Stimulated activated CD8-positive, alpha-beta memory T cell treated with anti-CD3 and anti-CD28 coated beads, Interleukin-7, amount 100 ng/mL, for 1 hour (primary cell): Measurements from ENCODE around the gene GLI3.

Source experiments
- DNase-seq, 2 donors: peaks; one replicate each; pipeline ENCODE4 v3.0.0-alpha.2; 2020; ENCODE audit warnings: low read depth in 2 of 2

GLI3 gene

DNA sequence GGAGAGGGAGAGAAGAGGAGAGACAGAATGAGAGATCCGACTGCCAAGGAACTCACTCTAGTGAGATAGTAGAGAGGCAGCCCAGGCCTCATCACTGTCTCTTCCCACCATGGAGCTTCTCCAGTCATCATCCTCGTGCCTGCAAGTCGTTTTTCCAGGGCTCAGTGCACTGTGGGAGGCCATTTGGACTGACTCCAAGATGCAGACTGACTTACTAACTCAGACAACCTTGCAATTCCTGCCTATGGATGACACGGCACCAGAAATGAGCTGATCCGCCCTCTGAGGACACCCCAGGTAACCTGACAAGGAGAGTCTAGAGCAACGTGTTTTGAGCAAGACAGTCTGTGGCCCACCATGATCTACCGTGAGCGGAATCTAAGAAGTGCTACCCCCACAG, 154.9 kb downstream of the GLI3 start:
- DNase-seq = no peak

DNA sequence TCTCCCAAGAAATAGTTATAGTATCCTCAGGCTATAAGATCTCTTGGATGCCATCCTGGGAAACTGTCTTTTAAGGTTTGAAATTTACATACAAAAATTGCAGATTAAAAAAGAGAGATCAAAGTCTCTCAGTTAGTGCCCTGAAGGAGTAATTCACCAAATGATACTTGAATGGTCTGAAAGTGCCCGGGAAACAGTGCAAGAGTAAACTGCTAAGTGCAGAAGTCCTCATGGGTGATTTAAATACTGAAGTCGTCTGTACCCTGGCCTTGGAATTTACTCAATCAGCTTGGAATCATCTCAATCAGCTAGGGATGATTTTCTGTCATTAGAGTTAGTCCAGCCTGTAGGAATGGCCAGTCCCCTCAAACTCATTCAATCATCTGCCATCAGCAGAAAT, 155.3 kb downstream of the GLI3 start:
- DNase-seq = no peak

DNA sequence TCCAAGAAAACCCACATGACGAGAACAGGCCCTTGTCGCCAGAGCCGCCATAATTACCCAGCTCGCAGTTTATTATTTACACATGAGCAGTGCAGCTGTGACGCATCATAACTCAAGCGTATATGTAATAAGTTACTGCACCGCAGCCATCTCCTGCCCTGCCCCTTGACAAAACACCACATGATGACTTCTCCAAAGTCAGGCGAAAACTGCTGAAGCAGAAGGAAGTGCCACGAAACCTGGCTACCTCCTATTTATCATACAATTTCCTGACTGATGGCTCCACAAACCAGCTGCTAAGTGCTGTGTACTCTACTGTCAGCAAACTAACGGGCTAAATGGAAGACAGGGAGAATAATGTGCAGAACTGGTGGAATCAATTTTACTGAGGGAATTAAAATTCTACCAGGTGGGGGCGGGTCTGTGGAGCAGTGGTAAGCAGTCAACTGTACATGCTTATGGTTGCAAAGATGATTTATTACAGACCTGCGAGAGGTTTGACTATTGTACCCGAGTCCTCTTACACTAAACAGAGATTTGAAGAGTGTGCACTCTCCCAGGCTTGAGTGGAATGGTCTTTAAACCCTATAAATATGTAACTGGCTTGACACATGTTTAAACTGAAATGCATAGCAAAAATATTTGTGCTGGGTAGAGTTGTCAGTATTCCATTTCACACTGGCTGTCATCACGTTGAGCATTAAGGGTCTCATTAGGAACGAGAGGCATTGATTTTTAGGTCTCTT, 156.0 kb downstream of the GLI3 start:
- DNase-seq = no peak

GRCh38 chr7:42077271-42078135, 159.5 kb downstream of the GLI3 start:
- DNase-seq = no peak

- DNase-seq = no peak
These were observed 160.1 kb downstream of the GLI3 start for GRCh38 chr7:42076870-42077269.

- DNase-seq = no peak
These were observed 161.6 kb downstream of the GLI3 start for GRCh38 chr7:42075418-42075817.

DNA sequence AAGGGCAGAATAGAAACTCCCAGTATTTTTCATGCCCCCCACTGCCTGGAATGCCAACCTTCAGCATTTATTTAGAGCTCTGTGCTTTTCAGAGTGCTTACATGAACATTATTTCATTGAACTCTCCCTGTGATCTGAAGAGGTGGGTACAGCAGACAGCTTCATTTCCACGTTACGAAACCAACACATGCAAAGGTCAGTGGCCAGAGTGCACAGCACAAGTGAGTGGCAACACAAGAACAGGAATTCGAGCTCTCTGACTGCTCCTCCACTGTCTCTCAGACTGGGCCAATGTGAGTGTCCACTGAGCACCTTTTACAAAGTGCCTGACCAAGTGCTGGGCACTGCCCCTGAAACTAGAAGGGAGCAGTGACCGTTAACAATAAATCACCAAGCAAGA, 162.9 kb downstream of the GLI3 start:
- DNase-seq = no peak

DNA sequence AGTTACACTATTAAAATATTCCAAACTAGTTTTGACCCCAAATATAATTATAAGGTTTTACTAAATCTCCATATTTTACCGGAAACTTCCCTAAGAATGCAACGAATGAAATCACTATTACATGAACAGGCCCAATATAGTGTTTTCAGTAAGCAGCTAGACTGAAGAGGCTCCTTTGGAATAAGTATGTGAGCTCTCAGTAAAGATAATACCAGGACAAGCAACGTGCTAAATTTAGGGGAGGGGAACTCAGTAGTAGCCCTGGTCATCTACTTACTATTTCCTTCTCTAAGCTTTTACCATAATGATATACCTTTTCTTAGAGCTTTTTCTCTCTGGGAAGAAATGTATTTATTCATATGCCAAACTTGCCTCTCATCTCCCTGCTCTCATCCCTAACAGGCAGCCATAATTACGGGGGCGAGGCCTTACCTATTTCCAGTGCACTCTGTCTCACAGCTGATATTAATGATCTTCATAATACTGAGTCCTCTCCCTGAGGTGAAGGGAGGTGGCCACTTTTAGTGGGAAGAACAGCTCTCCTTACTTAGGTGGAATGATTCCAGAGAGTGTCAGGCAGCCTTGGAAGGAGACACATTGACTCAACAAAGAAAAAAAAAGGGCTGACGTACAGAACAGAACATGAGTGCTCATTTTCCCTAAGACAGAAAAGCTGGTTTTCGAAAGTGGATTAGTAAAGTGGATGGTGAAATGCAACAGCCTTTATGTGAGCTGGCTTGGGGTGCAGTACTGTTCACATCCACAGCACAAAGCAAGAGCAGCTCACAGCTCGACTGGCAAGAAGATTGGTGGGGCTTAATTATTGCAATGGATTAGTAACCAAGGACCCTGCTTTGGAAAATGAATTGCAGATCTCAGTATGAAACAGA, 165.4 kb downstream of the GLI3 start:
- DNase-seq = no peak

DNA sequence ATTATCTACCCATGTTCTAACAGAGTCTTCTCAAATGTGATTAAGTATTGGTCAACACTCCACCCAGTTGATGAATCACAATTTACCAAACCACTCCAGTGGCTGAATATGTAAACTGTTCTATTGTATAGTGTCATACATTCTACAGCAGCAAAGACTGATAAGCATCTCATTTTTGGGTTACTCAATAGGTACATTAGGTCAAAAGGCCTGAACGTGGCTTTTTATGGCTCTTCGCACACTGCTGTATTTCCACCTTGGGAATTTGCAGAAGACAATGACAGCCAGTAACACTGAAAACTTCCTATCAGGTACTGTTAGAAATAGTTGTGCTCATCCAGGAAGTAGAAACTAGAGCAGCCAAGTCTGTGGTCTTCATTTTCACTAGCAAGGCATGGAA, 166.9 kb downstream of the GLI3 start:
- DNase-seq = no peak

GRCh38 chr7:42069590-42069989, 167.4 kb downstream of the GLI3 start:
- DNase-seq = no peak

DNA sequence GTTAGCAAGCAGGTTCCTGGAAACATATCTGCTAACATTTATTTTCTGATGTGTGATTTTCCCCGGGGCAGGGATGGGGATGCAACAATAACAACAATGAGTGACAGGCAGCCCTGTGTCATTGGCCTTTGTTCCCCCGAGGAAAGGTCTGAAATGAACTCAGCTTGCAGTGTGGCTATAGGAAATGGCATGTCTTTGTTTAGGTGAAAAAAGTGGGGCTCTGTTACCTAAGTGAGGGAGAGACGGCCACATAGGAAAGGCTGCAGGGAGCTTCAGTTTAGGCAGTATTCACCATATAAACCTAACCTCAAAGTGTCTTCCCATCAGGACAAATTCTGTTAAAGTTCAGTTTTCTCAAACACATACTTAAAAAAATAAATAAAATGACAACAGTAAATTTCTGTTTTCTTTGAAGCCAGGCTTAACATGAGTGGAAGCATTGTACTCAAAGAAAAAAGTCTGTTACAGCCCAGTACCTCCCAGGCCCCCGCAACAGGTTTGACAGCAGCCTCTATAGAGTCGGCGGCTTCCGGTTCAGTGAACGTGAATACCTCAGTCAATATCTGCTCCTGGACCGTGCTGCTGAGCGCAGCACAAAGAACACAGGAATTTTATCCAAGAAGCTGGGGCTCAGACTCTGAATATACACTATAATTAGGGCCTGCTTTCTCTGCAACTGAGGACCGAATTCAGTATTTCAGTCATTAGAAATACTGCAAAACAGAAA, 168.3 kb downstream of the GLI3 start:
- no peak for DNase-seq

- DNase-seq = no peak
These were observed 171.1 kb downstream of the GLI3 start for GRCh38 chr7:42065942-42066341.

DNA sequence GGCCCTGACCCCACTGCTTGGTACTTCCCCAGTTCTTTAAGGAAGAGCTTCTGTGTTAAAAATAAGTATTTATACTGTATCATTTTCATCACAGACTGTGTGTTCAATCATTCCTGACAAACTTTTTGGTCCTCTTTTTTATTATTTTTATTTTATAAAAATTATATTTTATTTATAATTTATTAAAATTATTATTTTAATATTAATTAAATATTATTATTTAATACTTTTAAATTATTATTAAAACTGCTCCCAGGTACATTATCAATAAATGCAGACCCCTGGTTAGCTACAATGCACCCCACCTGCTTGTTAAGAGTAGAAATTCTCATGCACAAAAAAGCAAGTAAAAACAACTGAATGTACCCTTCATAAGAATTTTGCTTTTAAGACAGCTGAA, 172.0 kb downstream of the GLI3 start:
- DNase-seq = no peak

DNA sequence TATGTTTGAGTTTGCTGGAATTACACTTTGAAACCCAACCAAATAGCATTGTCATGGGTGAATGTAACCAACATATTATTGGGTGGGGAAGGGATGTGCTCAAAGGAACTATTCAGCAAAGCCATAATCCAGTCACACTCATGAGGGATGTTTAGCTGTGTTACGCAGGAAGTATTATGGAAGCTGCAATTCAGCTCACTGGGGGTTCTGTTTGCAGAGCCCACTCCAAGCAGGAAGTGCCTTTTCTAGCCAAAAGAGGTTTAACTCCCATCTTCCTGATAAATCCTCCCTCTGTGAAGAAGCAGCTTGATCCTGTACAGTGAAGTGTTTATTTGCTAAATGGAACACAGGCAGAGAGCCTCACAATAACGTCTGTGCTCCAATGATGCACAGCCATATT, 172.5 kb downstream of the GLI3 start:
- no peak for DNase-seq

GRCh38 chr7:42059275-42059674, 177.7 kb downstream of the GLI3 start:
- no peak for DNase-seq

DNA sequence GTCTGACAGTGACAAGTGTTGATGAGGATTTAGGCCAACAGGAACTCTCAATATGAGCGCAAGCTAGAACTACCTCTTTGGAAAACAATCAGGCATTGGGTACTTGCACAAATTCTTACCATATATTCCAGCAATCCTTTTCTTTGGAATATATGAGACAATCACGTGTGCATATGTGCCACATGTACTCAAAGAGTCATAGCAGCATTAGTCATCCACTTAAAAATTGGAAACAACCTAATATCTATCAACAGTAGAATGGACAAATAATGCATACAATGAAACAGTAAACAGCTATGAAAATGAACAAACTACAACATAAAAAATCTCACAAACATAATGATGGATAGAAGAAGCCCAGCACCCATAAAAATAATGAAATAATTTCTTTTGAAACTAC, 179.7 kb downstream of the GLI3 start:
- DNase-seq = no peak

DNA sequence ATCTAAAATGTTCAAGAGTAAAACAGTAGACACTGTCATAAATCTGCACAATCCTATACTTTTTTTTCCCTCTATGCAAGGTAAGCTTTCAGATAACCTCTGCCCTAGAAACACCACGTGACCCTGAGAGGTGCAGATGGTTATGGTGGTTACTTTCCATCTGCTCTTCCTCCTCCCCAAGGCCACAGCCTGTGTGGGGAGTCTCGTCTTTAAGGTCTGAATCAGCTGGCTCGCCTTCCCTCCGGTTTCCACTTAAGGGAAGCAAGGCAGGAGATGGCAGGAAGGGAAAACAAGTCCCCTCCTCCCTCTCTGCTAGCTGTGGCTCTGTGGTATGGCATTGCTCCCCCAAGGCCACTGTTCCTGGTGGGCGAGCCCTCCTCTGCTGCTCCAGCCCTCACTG, 181.8 kb downstream of the GLI3 start:
- DNase-seq = no peak

GRCh38 chr7:42053834-42054233, 183.2 kb downstream of the GLI3 start:
- DNase-seq = no peak

GRCh38 chr7:42049761-42050160, 187.2 kb downstream of the GLI3 start:
- DNase-seq = no peak

GRCh38 chr7:42046483-42046882, 190.5 kb downstream of the GLI3 start:
- no peak for DNase-seq

DNA sequence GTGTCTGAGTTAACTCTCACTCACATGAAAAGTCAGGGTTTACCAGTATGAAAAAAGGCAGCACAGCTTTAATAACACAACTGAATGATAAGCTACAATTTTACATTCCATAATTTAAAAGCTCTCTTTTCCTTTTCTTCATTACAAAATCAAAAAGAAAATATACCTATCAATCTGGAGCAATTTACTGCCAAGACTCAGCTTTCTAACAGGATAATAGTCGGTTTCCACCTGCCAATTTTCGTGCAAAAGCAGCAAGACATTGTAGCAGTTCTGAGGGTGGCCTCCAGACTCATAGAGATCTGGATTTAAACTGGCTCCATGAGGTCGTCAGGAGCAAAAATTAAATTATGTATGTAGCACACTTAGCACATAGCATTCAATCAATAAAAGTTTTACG, 191.0 kb downstream of the GLI3 start:
- no peak for DNase-seq

- DNase-seq = no peak
These were observed 197.1 kb downstream of the GLI3 start for GRCh38 chr7:42039921-42040320.
